ENCODE data around the gene OPN4. TPM values are rescaled to one million over a fixed set of nuclear protein-coding genes. Genes with fewer than 3 reads are reported as not detected.
"Not testable (repeated sequence)": the region's sequence is repeated elsewhere in the genome, so short reads cannot be mapped to it uniquely, and the experiment has no call there.

Gene OPN4
- total RNA-seq, 2 donors from 2014 or later: not detected

DNA sequence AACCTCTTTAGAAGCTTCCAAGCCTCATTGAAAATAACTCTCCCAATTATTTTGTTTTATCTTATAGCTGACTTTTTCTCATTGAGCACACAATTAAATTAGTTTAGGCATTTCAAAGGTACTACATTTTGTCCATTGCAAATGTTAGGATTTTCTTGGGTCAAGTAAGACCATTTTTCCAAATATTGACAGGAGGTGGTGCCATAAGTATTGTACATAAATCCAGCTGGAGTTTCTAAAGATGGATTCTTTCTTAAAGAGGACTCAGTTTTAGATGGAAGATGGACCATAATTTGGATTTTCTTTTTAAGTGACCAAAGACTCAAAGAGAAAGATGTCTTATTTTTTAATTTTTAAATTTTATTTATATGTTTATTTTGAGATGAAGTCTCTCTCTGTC is 12.3 kb upstream of the OPN4 start:
- DNase-seq: no peak
- H3K9me3 ChIP-seq: no peaks in the 10 kb centered on the region
- ATAC-seq: no peak
- H3K27ac ChIP-seq: no peak overlapping the region
- peaks cover 6% of the 10 kb centered on the region for H3K4me1 ChIP-seq
- intact Hi-C loops (cut with DNase I): no loop called here
- no peaks in the 10 kb centered on the region for H3K27me3 ChIP-seq
- no peak overlapping the region for H3K4me3 ChIP-seq
- no peaks in the 10 kb centered on the region for H3K36me3 ChIP-seq (replicated peaks in 1 of 2; ENCODE audit: insufficient read depth in 1 of 2, low read depth in 2 of 2)
- no peak for TF ChIP-seq POLR2A (IDR thresholded peaks at IDR 0.05)
- TF ChIP-seq, protein P1, sequence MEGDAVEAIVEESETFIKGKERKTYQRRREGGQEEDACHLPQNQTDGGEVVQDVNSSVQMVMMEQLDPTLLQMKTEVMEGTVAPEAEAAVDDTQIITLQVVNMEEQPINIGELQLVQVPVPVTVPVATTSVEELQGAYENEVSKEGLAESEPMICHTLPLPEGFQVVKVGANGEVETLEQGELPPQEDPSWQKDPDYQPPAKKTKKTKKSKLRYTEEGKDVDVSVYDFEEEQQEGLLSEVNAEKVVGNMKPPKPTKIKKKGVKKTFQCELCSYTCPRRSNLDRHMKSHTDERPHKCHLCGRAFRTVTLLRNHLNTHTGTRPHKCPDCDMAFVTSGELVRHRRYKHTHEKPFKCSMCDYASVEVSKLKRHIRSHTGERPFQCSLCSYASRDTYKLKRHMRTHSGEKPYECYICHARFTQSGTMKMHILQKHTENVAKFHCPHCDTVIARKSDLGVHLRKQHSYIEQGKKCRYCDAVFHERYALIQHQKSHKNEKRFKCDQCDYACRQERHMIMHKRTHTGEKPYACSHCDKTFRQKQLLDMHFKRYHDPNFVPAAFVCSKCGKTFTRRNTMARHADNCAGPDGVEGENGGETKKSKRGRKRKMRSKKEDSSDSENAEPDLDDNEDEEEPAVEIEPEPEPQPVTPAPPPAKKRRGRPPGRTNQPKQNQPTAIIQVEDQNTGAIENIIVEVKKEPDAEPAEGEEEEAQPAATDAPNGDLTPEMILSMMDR (IDR thresholded peaks at IDR 0.05): no peak

DNA sequence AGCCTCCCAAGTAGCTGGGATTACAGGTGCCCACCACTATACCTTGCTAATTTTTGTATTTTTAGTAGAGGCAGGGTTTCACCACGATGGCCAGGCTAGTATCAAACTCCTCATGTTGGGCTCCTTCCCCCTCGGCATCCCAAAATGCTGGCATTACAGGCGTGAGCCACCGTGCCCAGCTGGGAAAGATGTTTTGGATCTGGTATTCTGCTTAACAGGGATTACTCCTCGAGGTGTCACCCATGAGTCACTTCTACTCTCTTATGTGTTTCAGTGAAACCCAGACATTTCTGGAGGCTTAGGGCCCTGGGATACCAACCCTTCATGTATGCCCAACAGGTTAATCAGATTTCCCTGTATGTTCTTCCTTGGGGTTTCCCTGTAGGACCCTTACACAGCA is 11.8 kb upstream of the OPN4 start:
- intact Hi-C loops (cut with DNase I): no loop called here
- TF ChIP-seq, protein P1 (IDR thresholded peaks at IDR 0.05): no peak
- no peak for TF ChIP-seq POLR2A (IDR thresholded peaks at IDR 0.05)
- Histone ChIP-seq H3K4me1 (peaks cover 3% of the 10 kb centered on the region), H3K27ac (no peak overlapping the region), H3K27me3 (no peaks in the 10 kb centered on the region), H3K9me3 (no peaks in the 10 kb centered on the region), H3K36me3 (replicated peaks in 1 of 2; ENCODE audit: insufficient read depth in 1 of 2, low read depth in 2 of 2) (no peaks in the 10 kb centered on the region), H3K4me3 (no peak overlapping the region)
- ATAC-seq (no peak), DNase-seq (no peak)
- 74 to 75% methylated on average over 5 of the region's 5 CpGs for WGBS, 2 donors

DNA sequence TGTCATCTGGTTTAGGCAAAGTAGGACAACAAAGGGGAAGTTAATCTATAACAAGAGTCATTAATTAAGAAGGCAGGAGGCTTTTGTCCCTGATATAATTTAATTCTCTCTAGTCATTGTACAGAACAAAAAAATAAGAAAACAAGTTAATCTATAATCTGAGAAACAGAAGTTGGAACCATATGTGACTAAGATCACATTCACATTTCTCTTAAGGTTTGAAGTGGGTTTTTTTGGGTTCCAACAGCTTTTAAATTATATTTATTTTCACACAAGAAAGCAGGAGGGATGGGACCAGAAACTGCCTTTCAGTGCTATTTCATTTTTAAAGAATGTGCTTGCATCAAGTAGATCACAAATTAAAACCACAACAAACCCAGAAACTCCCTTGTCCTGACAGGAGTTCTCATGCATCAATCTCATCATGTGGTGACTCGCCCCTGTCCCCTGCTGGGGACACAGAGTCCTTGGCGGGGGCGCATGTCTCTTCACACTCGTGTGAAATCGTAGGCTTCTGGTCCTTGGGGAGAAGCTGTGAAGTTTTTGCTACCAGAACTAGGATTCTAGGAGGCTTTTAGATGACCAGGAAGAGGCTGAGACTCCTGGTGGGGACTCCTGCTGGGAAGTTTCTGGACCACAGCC is 10.1 kb upstream of the OPN4 start:
- Histone ChIP-seq H3K36me3 (replicated peaks in 1 of 2; ENCODE audit: insufficient read depth in 1 of 2, low read depth in 2 of 2) (no peaks in the 10 kb centered on the region), H3K9me3 (no peaks in the 10 kb centered on the region), H3K4me3 (no peak overlapping the region), H3K27ac (no peak overlapping the region), H3K4me1 (peaks cover 2% of the 10 kb centered on the region), H3K27me3 (no peaks in the 10 kb centered on the region)
- no peak for DNase-seq
- intact Hi-C loops (cut with DNase I): no loop called here
- TF ChIP-seq, protein P1 (IDR thresholded peaks at IDR 0.05): no peak
- no peak for TF ChIP-seq POLR2A (IDR thresholded peaks at IDR 0.05)
- WGBS, 2 donors: 74 to 77% methylated on average over 5 of the region's 5 CpGs
- no peak for ATAC-seq

DNA sequence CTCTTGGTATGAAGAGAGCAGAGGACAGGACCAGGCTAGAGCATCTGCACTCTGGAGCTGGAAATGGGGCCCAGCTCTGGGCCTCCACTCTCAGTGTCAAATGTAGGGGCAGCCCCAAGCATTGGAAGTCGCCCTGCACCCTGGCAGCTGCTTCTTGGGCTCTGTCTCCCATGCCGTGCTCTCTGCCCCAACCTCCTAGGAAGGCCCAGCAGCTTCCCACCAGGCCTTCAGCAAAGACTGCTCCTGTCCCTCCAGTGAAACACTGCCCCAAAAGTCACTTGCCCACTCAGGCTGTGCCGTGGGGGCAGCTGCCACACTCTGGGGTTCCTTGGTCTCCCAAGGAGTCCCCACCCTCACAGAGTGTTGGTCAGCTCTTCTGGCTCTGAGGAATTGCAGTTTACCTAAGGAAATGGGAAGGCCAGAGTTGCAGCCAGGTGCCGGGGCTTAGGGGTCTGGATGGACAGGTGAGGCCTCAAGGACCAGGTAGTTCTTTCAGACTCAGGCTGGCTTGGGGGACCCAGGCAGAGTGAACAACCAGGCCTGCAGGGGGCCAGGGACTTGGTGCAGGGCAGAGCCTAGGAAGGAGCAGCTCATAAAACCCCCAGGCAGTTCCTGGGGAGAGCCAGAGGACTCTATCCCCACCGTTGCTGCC is 9.4 kb upstream of the OPN4 start:
- no peak for TF ChIP-seq POLR2A (IDR thresholded peaks at IDR 0.05)
- TF ChIP-seq, protein P1 (IDR thresholded peaks at IDR 0.05): no peak
- Histone ChIP-seq H3K9me3 (no peaks in the 10 kb centered on the region), H3K27ac (no peak overlapping the region), H3K4me3 (no peak overlapping the region), H3K36me3 (replicated peaks in 1 of 2; ENCODE audit: insufficient read depth in 1 of 2, low read depth in 2 of 2) (no peaks in the 10 kb centered on the region), H3K27me3 (no peaks in the 10 kb centered on the region), H3K4me1 (peaks cover 5% of the 10 kb centered on the region)
- 93 to 94% methylated on average over 3 to 4 of the region's 5 CpGs for WGBS, 2 donors
- no peak for DNase-seq
- no peak for ATAC-seq
- intact Hi-C loops (cut with DNase I): no loop called here

DNA sequence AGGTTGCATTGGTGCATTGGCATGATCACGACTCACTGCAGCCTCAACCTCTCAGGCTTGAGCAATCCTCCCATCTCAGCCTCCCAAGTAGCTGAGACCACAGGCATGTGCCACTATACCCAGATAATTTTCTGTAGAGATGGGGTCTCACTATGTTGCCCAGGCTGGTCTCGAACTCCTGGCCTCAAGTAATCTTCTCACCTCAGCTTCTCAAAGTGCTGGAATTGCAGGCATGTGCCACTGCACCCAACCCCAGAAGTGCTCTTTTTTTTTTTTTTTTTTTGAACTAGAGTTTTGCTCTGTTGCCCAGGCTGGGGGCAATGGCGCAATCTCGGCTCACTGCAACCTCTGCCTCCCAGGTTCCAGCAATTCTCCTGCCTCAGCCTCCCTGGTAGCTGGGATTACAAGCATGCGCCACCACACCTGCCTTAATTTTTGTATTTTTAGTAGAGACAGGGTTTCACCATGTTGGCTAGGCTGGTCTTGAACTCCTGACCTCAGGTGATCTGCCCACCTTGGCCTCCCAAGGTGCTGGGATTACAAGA is 8.7 kb upstream of the OPN4 start:
- ATAC-seq; intact Hi-C loops (cut with DNase I); H3K9me3 ChIP-seq; DNase-seq; H3K27me3 ChIP-seq; H3K36me3 ChIP-seq (replicated peaks in 1 of 2; ENCODE audit: insufficient read depth in 1 of 2, low read depth in 2 of 2); H3K4me1 ChIP-seq; H3K4me3 ChIP-seq; H3K27ac ChIP-seq: not testable (repeated sequence)
- WGBS, 2 donors: 91 to 96% methylated on average over 5 of the region's 5 CpGs

All from body of pancreas (tissue), 4 donors.